AG09309 (cell line): ENCODE data around the gene SPRY2.

Experiments used
- DNase-seq: peaks from one replicate; pipeline ENCODE4 v3.0.0-alpha.2; 2010; ENCODE audit warnings: low read depth
- H3K4me3 ChIP-seq: 2 replicates; pipeline ENCODE4 v1.5.1; 2011; ENCODE audit warnings: mild to moderate bottlenecking, low read depth, low read length, moderate library complexity; ENCODE audit not compliant: control insufficient read depth
- TF ChIP-seq, protein P1 (sequence below): IDR thresholded peaks from 2 replicates; pipeline ENCODE4 v1.5.1; 2011; ENCODE audit warnings: mild to moderate bottlenecking, low read depth, low read length, inconsistent platforms; ENCODE audit not compliant: insufficient read depth, control insufficient read depth; ENCODE audit errors: missing control alignments

Gene SPRY2

DNA sequence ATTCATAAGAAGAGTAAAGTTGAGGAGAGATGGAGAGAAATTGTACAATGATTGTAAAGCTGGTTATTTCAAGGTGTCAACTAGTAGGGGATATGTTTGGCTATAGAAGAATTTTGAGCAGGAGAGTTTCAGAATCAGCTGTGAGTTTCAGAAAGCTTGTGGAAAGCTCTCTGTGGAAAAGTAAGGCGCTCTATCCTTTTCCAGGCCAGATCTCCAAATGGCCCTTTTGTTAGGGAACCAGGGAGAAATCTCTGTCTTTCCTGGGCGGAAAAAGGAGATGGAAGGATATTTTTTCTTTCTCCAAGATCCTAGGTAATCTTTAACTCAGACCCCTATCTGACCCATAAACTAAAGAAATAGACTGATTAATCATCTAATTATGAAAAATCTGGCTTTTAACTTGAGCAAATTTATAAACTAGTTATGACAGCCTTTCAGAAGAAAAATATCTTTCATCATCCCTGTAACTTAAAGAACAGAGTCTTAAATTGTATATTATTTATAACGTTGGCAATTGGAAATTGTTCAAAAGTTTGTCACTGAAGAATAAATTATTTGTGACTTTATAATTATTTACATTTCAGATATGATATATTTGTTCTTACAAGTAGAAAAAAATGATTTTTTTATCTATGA, 34.5 kb downstream of the SPRY2 start:
- DNase-seq: no peak
- TF ChIP-seq, protein P1, sequence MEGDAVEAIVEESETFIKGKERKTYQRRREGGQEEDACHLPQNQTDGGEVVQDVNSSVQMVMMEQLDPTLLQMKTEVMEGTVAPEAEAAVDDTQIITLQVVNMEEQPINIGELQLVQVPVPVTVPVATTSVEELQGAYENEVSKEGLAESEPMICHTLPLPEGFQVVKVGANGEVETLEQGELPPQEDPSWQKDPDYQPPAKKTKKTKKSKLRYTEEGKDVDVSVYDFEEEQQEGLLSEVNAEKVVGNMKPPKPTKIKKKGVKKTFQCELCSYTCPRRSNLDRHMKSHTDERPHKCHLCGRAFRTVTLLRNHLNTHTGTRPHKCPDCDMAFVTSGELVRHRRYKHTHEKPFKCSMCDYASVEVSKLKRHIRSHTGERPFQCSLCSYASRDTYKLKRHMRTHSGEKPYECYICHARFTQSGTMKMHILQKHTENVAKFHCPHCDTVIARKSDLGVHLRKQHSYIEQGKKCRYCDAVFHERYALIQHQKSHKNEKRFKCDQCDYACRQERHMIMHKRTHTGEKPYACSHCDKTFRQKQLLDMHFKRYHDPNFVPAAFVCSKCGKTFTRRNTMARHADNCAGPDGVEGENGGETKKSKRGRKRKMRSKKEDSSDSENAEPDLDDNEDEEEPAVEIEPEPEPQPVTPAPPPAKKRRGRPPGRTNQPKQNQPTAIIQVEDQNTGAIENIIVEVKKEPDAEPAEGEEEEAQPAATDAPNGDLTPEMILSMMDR: no peak
- no peak overlapping the region for H3K4me3 ChIP-seq

DNA sequence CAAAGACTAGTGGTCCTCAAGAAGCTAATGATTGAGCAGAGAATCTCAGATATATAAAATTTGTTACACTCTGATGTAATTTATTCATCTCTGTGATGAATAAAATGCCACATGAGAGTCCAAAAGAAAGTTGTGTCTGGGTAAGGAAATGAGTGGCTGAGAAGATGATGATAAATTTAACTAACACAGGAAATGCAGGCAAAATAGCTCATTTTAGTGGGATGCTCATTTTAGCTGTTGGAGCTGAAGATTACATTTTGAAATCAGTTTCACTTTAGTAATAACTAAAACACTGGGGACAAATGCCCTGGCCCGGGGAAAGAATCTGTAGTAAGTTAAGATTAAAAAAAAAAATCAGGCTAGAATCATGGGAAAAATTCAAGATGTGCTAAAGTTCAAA, 35.2 kb downstream of the SPRY2 start:
- TF ChIP-seq, protein P1: no peak
- no peak overlapping the region for H3K4me3 ChIP-seq
- no peak for DNase-seq

DNA sequence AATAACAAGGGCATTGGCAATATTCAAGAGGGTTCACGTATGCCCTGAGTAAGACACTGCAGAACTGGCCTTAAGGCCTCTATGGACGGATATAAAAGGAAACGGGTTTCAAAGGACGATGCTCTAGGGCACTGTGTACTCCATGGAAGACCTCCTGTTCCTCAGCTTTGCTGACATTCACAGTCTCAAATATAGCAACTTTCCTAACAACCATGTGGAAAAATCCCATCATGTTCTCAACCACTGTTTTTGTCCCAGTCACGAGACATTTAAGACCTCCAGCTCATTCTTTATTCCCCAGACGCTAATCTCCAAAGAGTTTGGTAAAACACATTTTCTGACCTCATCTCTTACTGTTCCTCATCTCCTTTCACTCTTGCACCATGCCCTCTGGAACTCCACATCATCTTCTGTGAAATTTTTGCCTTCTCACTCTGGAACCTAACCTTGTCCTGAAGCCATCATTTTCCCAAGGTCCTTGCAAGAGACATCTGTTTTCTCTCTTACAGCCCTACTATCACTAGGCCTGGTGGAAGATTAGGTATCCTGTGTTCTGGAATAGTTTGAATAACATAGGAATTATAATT, 37.6 kb downstream of the SPRY2 start:
- no peak overlapping the region for H3K4me3 ChIP-seq
- TF ChIP-seq, protein P1: no peak
- no peak for DNase-seq

DNA sequence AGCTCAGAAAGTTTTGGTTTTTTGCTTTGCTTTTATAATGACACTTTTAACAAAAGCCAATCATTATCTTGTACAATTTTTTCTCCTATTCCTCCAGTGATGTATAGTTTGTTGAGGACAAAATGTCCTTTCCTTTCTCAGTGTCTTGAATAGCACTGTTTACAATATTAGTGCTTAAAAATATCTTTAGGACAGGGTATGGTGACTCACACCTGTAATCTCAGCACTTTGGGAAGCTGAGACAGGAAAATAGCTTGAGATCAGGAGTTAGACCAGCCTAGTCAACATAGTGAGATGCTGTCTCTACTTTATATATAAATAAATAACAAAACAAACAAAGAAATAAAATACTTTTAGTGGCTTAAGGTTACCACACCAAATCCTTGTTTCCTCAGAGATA, 41.9 kb downstream of the SPRY2 start:
- TF ChIP-seq, protein P1: no peak
- H3K4me3 ChIP-seq: no peak overlapping the region
- no peak for DNase-seq

DNA sequence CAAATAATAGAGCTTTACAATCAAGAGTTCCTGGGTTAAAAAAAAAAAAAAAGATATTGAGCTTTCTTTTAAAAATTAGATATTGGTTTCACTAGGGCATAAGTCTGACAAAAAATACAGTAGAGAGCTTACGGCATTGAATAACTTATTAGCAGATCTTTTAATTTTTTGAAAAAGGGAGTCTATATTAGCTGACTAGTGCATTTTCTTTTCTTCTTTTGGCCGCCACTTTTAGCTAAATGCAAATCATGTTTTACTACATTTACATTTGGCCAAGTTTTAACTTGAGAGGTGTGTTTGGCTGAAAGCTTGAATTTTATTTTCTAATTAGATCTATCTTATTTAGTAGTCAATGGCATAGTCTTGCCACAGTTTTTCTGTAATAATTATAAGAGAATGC, 43.4 kb downstream of the SPRY2 start:
- TF ChIP-seq, protein P1: no peak
- no peak overlapping the region for H3K4me3 ChIP-seq
- DNase-seq: no peak

DNA sequence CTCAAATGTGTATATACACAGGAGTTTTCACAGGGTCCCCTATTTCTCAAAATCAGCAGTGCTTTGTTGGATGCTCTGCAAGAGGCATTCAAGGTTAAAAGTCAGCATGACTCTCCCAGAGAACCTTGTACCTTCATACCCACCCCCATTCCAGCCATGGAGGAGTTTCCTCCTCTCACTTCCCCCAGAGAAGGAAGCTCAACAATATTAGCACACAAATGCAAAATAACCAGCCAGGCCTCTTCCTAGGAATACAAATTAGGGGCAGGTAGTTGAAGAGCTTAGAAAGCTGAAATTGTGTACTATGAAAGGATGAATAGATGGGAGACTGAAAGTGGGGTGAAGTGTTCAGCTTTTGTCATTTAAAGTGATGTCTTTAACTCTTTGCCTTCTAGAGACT, 43.8 kb downstream of the SPRY2 start:
- no peak for DNase-seq
- H3K4me3 ChIP-seq: no peak overlapping the region
- TF ChIP-seq, protein P1: no peak
